SHP77 (cell line): ENCODE measurements around the gene TAF10.

Experiments used
- DNase-seq, 2 experiments: peaks; one replicate each; lab custom pipeline; 2025; lab: John Stamatoyannopoulos, UW

Gene TAF10

GRCh38 chr11:6612213-6613041 lies at the start of gene TAF10:
TAF10 (minus strand) TSS chr11:6612216; CDS start chr11:6612189, 27 bp downstream.
- peak; percentile 59 to 82 for DNase-seq

GRCh38 chr11:6660712-6661111 lies 48.7 kb upstream of the TAF10 start:
- DNase-seq = no peak

- DNase-seq = no peak
Measured at GRCh38 chr11:6658647-6659046, 46.6 kb upstream of the TAF10 start.

- no peak for DNase-seq
Measured at GRCh38 chr11:6657346-6657745, 45.3 kb upstream of the TAF10 start.

GRCh38 chr11:6656936-6657335 lies 44.9 kb upstream of the TAF10 start:
- no peak for DNase-seq

GRCh38 chr11:6656584-6656915 lies 44.5 kb upstream of the TAF10 start:
- no peak for DNase-seq

- no peak for DNase-seq
Measured at GRCh38 chr11:6655790-6656583, 44.0 kb upstream of the TAF10 start, which contains the start of gene DCHS1. DCHS1 (minus strand) TSS chr11:6655809; CDS start chr11:6641613, 14,196 bp downstream.

GRCh38 chr11:6655020-6655789 lies 43.2 kb upstream of the TAF10 start:
- DNase-seq = no peak

GRCh38 chr11:6654281-6655019 lies 42.4 kb upstream of the TAF10 start:
- no peak for DNase-seq

GRCh38 chr11:6653656-6654055 lies 41.6 kb upstream of the TAF10 start:
- DNase-seq = no peak

GRCh38 chr11:6653097-6653496 lies 41.1 kb upstream of the TAF10 start:
- DNase-seq = no peak

- DNase-seq = no peak
Measured at GRCh38 chr11:6652182-6652581, 40.2 kb upstream of the TAF10 start.

- DNase-seq = no peak
Measured at GRCh38 chr11:6650980-6651379, 39.0 kb upstream of the TAF10 start.

GRCh38 chr11:6650104-6650503 lies 38.1 kb upstream of the TAF10 start:
- DNase-seq = no peak

- DNase-seq = no peak
Measured at GRCh38 chr11:6648501-6648900, 36.5 kb upstream of the TAF10 start.

GRCh38 chr11:6647836-6648235 lies 35.8 kb upstream of the TAF10 start:
- no peak for DNase-seq

GRCh38 chr11:6646918-6647679 lies 35.1 kb upstream of the TAF10 start:
- DNase-seq = no peak

GRCh38 chr11:6646576-6646917 lies 34.5 kb upstream of the TAF10 start:
- DNase-seq = no peak

GRCh38 chr11:6646071-6646470 lies 34.1 kb upstream of the TAF10 start:
- no peak for DNase-seq

- no peak for DNase-seq
Measured at GRCh38 chr11:6642957-6643356, 30.9 kb upstream of the TAF10 start.
